Measurements from ENCODE around the gene PROSER2. TPM values are rescaled to one million over a fixed set of nuclear protein-coding genes. Genes with fewer than 3 reads are reported as not detected.

The PROSER2 gene
- total and polyA plus RNA-seq, 2 donors (not counting 3 experiments of a cell fraction or from before 2014, with no cell fraction given): 5.9 to 22.6 TPM

GRCh38 chr10:11908536-11908935, 85.4 kb downstream of the PROSER2 start:
- Histone ChIP-seq H4K20me1 (replicated peaks; ENCODE audit: control insufficient read depth, extremely low read depth, insufficient read depth, low read length) (no peaks in the 10 kb centered on the region), H3K9me3 (replicated peaks; ENCODE audit: control insufficient read depth, insufficient read depth, low read length) (no peaks in the 10 kb centered on the region), H3K9ac (replicated peaks; ENCODE audit: extremely low read depth, insufficient read depth, low read length) (no peak overlapping the region), H3K4me3 (replicated peaks in 1 of 3; ENCODE audit: insufficient read depth in 1 of 3, low read depth in 1 of 3, low read length in 3 of 3) (no peak overlapping the region), H3K79me2 (ENCODE audit: control insufficient read depth, insufficient read depth, low read length) (no peaks in the 10 kb centered on the region), H3K9me1 (replicated peaks; ENCODE audit: control insufficient read depth, extremely low read depth, insufficient read depth, low read length) (no peaks in the 10 kb centered on the region), H3K27me3 (ENCODE audit: control insufficient read depth in 2 of 2, insufficient read depth in 2 of 2, low read length in 2 of 2) (no peaks in the 10 kb centered on the region), H2AFZ (ENCODE audit: low read depth, low read length) (no peak overlapping the region), H3K36me3 (ENCODE audit: control insufficient read depth in 2 of 2, extremely low read depth in 1 of 2, insufficient read depth in 2 of 2, low read length in 2 of 2) (no peaks in the 10 kb centered on the region), H3K27ac (ENCODE audit: insufficient read depth, low read depth, low read length) (no peak overlapping the region), H3K4me1 (ENCODE audit: control insufficient read depth, extremely low read depth, insufficient read depth, low read length) (no peaks in the 10 kb centered on the region), H3K4me2 (ENCODE audit: insufficient read depth, low read length) (no peak overlapping the region)
- intact Hi-C loops (cut with micrococcal nuclease) (no loop called here), dilution Hi-C loops (cut with MboI; ENCODE audit: extremely low pct_ligation_motif_present, low sequenced_read_pairs) (no loop called here)
- TF ChIP-seq JUN (IDR thresholded peaks at IDR 0.05; ENCODE audit: borderline replicate concordance, insufficient read depth, insufficient read length, low read depth): no peak
- TF ChIP-seq FOS (IDR thresholded peaks at IDR 0.05; ENCODE audit: borderline replicate concordance, insufficient read depth, low read length): no peak
- TF ChIP-seq MYC (IDR thresholded peaks at IDR 0.05; ENCODE audit: low read depth, low read length): no peak
- TF ChIP-seq POLR2A (IDR thresholded peaks at IDR 0.05; ENCODE audit: low read depth, low read length): no peak
- no peak for TF ChIP-seq EZH2 (IDR thresholded peaks at IDR 0.05; ENCODE audit: borderline replicate concordance, low read depth, low read length, severe bottlenecking)
- TF ChIP-seq, protein P1, sequence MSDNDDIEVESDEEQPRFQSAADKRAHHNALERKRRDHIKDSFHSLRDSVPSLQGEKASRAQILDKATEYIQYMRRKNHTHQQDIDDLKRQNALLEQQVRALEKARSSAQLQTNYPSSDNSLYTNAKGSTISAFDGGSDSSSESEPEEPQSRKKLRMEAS (IDR thresholded peaks at IDR 0.05; ENCODE audit: insufficient read depth, insufficient read length): no peak
- TF ChIP-seq POLR2AphosphoS5 (IDR thresholded peaks at IDR 0.05; ENCODE audit: insufficient read depth, low read depth, low read length): no peak
- TF ChIP-seq CTCF (IDR thresholded peaks at IDR 0.05; ENCODE audit: extremely low read depth in 1 of 2, insufficient read depth in 1 of 2, low read depth in 1 of 2, low read length in 2 of 2): no peak
- ChIA-PET CTCF (interaction anchor here (1.2 kb wide), 1 partner anchor 89 kb away, joined by 5 read pairs; no protein-coding TSS in a partner anchor), POLR2A (no interaction called here)
- BruUV-seq (replicated peaks): no TSS peak
- FAIRE-seq (no peak), DNase-seq (ENCODE audit: low read depth, low spot score) (no peak)
